Right atrium auricular region (tissue), 2 donors: ENCODE data around the gene PHTF2. TPM values are rescaled to one million over a fixed set of nuclear protein-coding genes. Genes with fewer than 3 reads are reported as not detected.

Source experiments
- DNase-seq: peaks from one replicate; pipeline ENCODE4 v3.0.0-alpha.2; 2019; ENCODE audit warnings: low spot score
- H3K27ac ChIP-seq, 2 donors: fragments of 200-600 bp; sonication (generic); 1 replicate in 1 of 2; 2 replicates in 1 of 2; pipeline ENCODE4 v1.5.1; 2016 to 2019
- H3K27me3 ChIP-seq, 2 donors: fragments of 200-600 bp; sonication (generic); one replicate each; pipeline versions ENCODE4 v1.5.1 to v1.6.0; 2017 to 2019
- H3K36me3 ChIP-seq: fragments of 200-600 bp; sonication (generic); one replicate; pipeline ENCODE4 v1.5.1; 2016
- H3K4me1 ChIP-seq, 2 donors: fragments of 200-600 bp; sonication (generic); one replicate each; pipeline versions ENCODE4 v1.5.1 to v1.6.0; 2017 to 2019
- H3K4me3 ChIP-seq, 2 donors: fragments of 200-600 bp; sonication (generic); 1 replicate in 1 of 2; 2 replicates in 1 of 2; pipeline ENCODE4 v1.5.1; 2017 to 2019; ENCODE audit warnings: mild to moderate bottlenecking in 1 of 2, moderate library complexity in 1 of 2
- H3K9me3 ChIP-seq, 2 donors: fragments of 200-600 bp; sonication (generic); one replicate each; pipeline ENCODE4 v1.5.1; 2019
- CTCF ChIP-seq, 2 donors: fragments of 200-600 bp; sonication (generic); IDR thresholded peaks; one replicate each; pipeline ENCODE4 v1.5.1; 2019; ENCODE audit warnings: antibody characterized with exemption in 2 of 2
- total RNA-seq, 2 donors: library from RNA; depleted of rRNA; stranded (reverse); fragments of >200 nt; gene quantifications; one replicate each; pipeline ENCODE4 v1.1.0, GENCODE V29; 2016

Gene PHTF2
- total RNA-seq, 2 donors from 2014 or later, result 14.3 to 31.6 TPM

GRCh38 chr7:77839919-77840318 is 41.3 kb downstream of the PHTF2 start:
- H3K4me3 ChIP-seq, result no peak overlapping the region
- no peaks in the 10 kb centered on the region for H3K36me3 ChIP-seq
- TF ChIP-seq CTCF (IDR thresholded peaks at IDR 0.05), result no peak
- H3K27me3 ChIP-seq, result no peaks in the 10 kb centered on the region
- H3K27ac ChIP-seq, result no peak overlapping the region
- no peaks in the 10 kb centered on the region for H3K9me3 ChIP-seq
- peaks cover 0 to 13% of the 10 kb centered on the region in 2 donors for H3K4me1 ChIP-seq
- DNase-seq, result no peak

DNA sequence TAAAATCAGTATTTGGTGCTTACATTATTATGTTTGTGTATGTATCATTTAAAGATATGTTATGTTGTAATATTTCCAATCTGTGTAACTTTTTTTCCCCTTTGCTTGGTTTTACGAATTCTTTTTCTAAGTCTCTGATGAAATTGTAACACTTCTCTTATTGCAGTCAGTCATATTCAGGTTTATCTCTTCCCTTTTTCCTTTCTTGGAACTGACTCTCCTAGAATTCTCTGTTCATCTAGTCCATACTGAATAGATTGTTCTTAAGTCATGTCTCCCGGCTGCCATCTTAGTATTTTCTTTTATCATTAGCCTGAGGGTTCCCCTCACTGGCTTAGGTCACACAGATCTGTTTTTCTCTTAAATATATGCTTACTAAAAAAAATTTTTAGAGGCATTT is 44.6 kb downstream of the PHTF2 start:
- TF ChIP-seq CTCF (IDR thresholded peaks at IDR 0.05), result no peak

GRCh38 chr7:77846317-77847092 is 47.9 kb downstream of the PHTF2 start:
- no peak for DNase-seq
- no peaks in the 10 kb centered on the region for H3K36me3 ChIP-seq
- TF ChIP-seq CTCF (IDR thresholded peaks at IDR 0.05), result no peak
- no peaks in the 10 kb centered on the region for H3K4me1 ChIP-seq
- no peaks in the 10 kb centered on the region for H3K27me3 ChIP-seq
- no peaks in the 10 kb centered on the region for H3K9me3 ChIP-seq
- no peak overlapping the region for H3K4me3 ChIP-seq
- H3K27ac ChIP-seq, result no peak overlapping the region

More for the DNA sequence above, 44.6 kb downstream of the PHTF2 start:
- H3K9me3 ChIP-seq, result no peaks in the 10 kb centered on the region
- no peaks in the 10 kb centered on the region for H3K27me3 ChIP-seq
- H3K4me1 ChIP-seq, result peaks cover 0 to 12% of the 10 kb centered on the region in 2 donors
- no peak overlapping the region for H3K4me3 ChIP-seq
- DNase-seq, result no peak
- H3K36me3 ChIP-seq, result no peaks in the 10 kb centered on the region
- H3K27ac ChIP-seq, result no peak overlapping the region

DNA sequence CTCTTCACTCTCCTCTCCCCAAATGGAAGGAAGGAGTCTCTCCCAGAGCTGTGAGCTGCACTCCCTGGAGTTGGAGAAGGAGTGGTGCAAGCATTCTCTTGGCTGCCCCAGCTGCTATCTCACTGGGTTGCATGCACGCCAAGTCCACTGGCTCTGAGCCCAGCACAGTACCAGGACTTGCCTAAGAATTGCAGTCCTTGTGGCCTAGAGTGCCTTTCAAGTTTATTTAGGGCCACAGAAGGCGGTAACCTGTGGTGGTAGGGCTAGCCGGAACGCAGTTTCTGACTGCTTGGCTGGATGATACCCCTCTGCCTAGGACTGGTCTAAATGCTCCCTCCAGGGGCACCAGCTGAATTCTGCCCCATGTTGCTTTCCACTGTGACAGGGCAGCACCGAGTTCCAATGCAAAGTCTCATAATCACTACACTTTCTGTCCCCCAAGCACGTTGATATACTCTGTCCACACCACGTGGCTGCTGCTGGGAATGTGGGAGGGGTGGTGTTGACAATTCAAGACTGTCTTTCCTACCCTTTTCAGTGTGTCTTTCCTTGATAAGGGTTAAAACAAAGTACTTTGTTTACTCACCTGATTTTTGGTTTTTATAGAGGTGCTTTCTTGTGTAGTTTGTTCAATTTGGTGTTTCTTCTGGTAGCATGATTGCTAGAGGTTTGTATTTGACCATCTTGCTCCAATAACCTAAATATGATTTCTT is 57.0 kb downstream of the PHTF2 start:
- Histone ChIP-seq H3K9me3 (peaks cover 0 to 8% of the 10 kb centered on the region in 2 donors), H3K4me3 (no peak overlapping the region), H3K4me1 (peaks cover 0 to 4% of the 10 kb centered on the region in 2 donors), H3K27ac (no peak overlapping the region), H3K36me3 (no peaks in the 10 kb centered on the region), H3K27me3 (no peaks in the 10 kb centered on the region)
- DNase-seq, result no peak
- TF ChIP-seq CTCF (IDR thresholded peaks at IDR 0.05), result no peak

- TF ChIP-seq CTCF (IDR thresholded peaks at IDR 0.05), result no peak
- peaks cover 0 to 8% of the 10 kb centered on the region in 2 donors for H3K9me3 ChIP-seq
- H3K27ac ChIP-seq, result no peak overlapping the region
- no peak overlapping the region for H3K4me3 ChIP-seq
- no peaks in the 10 kb centered on the region for H3K27me3 ChIP-seq
- no peak for DNase-seq
- H3K4me1 ChIP-seq, result peaks cover 0 to 4% of the 10 kb centered on the region in 2 donors
- H3K36me3 ChIP-seq, result no peaks in the 10 kb centered on the region
These were observed 59.7 kb downstream of the PHTF2 start for GRCh38 chr7:77858278-77858677.
